Measurements from ENCODE around the gene DNAJC11.
"Not testable (repeated sequence)": the region's sequence is repeated elsewhere in the genome, so short reads cannot be mapped to it uniquely, and the experiment has no call there.

The DNAJC11 gene

GRCh38 chr1:6683434-6683833 lies 18.2 kb downstream of the DNAJC11 start:
- DNase-seq (no peak), ATAC-seq (peak; percentile 59)
- Mint-ChIP-seq H3K4me1 (peaks cover 15% of the 10 kb centered on the region), H3K27me3 (no peaks in the 10 kb centered on the region), H3K36me3 (ENCODE audit: low read depth) (peaks cover 27% of the 10 kb centered on the region), H3K9me3 (no peaks in the 10 kb centered on the region), H3K27ac (no peak overlapping the region), H3K4me3 (no peak overlapping the region)

GRCh38 chr1:6675941-6676340 lies 25.7 kb downstream of the DNAJC11 start:
- Mint-ChIP-seq H3K27ac (no peak overlapping the region), H3K4me3 (no peak overlapping the region), H3K9me3 (no peaks in the 10 kb centered on the region), H3K4me1 (no peaks in the 10 kb centered on the region), H3K36me3 (ENCODE audit: low read depth) (peaks cover 59% of the 10 kb centered on the region), H3K27me3 (no peaks in the 10 kb centered on the region)
- no peak for DNase-seq
- no peak for ATAC-seq

GRCh38 chr1:6674771-6675170 lies 26.8 kb downstream of the DNAJC11 start:
- DNase-seq (no peak), ATAC-seq (no peak)
- no peaks in the 10 kb centered on the region for H3K9me3 Mint-ChIP-seq
- H3K4me1 Mint-ChIP-seq = no peaks in the 10 kb centered on the region
- H3K36me3 Mint-ChIP-seq (ENCODE audit: low read depth) = peaks cover 51% of the 10 kb centered on the region
- no peaks in the 10 kb centered on the region for H3K27me3 Mint-ChIP-seq
- H3K4me3 Mint-ChIP-seq = no peak overlapping the region
- H3K27ac Mint-ChIP-seq = no peak overlapping the region

- Mint-ChIP-seq H3K4me3 (no peak overlapping the region), H3K27me3 (no peaks in the 10 kb centered on the region), H3K4me1 (no peaks in the 10 kb centered on the region), H3K27ac (no peak overlapping the region), H3K36me3 (ENCODE audit: low read depth) (peaks cover 43% of the 10 kb centered on the region), H3K9me3 (no peaks in the 10 kb centered on the region)
- no peak for DNase-seq
- ATAC-seq = no peak
Observed at GRCh38 chr1:6673816-6674398, 27.7 kb downstream of the DNAJC11 start.

DNA sequence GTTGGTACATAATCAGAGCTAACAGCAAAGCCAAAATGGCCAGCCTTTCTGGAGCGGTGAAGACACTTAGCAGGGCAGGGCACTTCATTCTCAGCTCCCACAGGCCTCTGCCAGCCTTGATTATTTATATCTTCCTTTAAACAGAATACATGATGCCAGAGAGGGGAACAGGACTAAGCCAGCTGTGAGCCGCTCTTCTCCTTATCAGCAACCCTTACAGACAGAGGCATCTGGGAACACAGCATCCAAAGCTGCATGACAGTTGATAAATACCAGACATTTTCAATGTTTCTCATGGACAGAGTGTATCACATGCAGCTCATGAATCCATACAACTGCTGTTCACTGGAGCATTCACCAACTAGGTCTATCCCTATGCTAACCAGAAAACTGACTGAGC lies 29.1 kb downstream of the DNAJC11 start:
- ATAC-seq = no peak
- H3K27ac Mint-ChIP-seq = no peak overlapping the region
- H3K4me1 Mint-ChIP-seq = no peaks in the 10 kb centered on the region
- DNase-seq = no peak
- no peaks in the 10 kb centered on the region for H3K27me3 Mint-ChIP-seq
- H3K4me3 Mint-ChIP-seq = no peak overlapping the region
- H3K9me3 Mint-ChIP-seq = no peaks in the 10 kb centered on the region
- H3K36me3 Mint-ChIP-seq (ENCODE audit: low read depth) = peaks cover 38% of the 10 kb centered on the region

GRCh38 chr1:6668503-6668902 lies 33.1 kb downstream of the DNAJC11 start:
- H3K27me3 Mint-ChIP-seq = no peaks in the 10 kb centered on the region
- peaks cover 28% of the 10 kb centered on the region for H3K36me3 Mint-ChIP-seq (ENCODE audit: low read depth)
- no peak overlapping the region for H3K4me3 Mint-ChIP-seq
- no peak overlapping the region for H3K27ac Mint-ChIP-seq
- DNase-seq (no peak), ATAC-seq (no peak)
- no peaks in the 10 kb centered on the region for H3K4me1 Mint-ChIP-seq
- H3K9me3 Mint-ChIP-seq = no peaks in the 10 kb centered on the region

- DNase-seq (no peak), ATAC-seq (no peak)
- H3K27me3 Mint-ChIP-seq = no peaks in the 10 kb centered on the region
- H3K36me3 Mint-ChIP-seq (ENCODE audit: low read depth) = peaks cover 27% of the 10 kb centered on the region
- H3K9me3 Mint-ChIP-seq = no peaks in the 10 kb centered on the region
- no peaks in the 10 kb centered on the region for H3K4me1 Mint-ChIP-seq
- H3K4me3 Mint-ChIP-seq = no peak overlapping the region
- no peak overlapping the region for H3K27ac Mint-ChIP-seq
Observed at GRCh38 chr1:6667139-6667538, 34.5 kb downstream of the DNAJC11 start.

GRCh38 chr1:6666696-6667095 lies 34.9 kb downstream of the DNAJC11 start:
- H3K27ac Mint-ChIP-seq = no peak overlapping the region
- H3K4me3 Mint-ChIP-seq = no peak overlapping the region
- no peaks in the 10 kb centered on the region for H3K27me3 Mint-ChIP-seq
- H3K9me3 Mint-ChIP-seq = no peaks in the 10 kb centered on the region
- H3K4me1 Mint-ChIP-seq = no peaks in the 10 kb centered on the region
- peaks cover 26% of the 10 kb centered on the region for H3K36me3 Mint-ChIP-seq (ENCODE audit: low read depth)
- ATAC-seq = no peak
- DNase-seq = no peak

DNA sequence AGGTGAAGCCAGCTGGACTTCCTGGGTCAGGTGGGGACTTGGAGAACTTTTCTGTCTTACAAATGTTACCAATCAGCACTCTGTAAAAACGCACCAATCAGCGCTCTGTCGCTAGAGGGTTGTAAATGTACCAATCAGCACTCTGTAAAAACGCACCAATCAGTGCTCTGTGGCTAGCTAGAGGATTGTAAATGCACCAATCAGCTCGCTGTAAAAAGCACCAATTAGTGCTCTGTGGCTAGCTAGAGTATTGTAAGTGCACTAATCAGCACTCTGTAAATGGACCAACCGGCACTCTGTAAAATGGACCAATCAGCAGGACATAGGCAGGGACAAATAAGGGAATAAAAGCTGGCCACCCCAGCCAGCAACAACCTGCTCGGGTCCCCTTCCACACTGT lies 39.1 kb downstream of the DNAJC11 start:
- not testable (repeated sequence) for H3K27ac Mint-ChIP-seq, DNase-seq, H3K27me3 Mint-ChIP-seq, H3K4me3 Mint-ChIP-seq, H3K9me3 Mint-ChIP-seq, H3K4me1 Mint-ChIP-seq, ATAC-seq
- H3K36me3 Mint-ChIP-seq (ENCODE audit: low read depth) = peaks cover 33% of the 10 kb centered on the region

DNA sequence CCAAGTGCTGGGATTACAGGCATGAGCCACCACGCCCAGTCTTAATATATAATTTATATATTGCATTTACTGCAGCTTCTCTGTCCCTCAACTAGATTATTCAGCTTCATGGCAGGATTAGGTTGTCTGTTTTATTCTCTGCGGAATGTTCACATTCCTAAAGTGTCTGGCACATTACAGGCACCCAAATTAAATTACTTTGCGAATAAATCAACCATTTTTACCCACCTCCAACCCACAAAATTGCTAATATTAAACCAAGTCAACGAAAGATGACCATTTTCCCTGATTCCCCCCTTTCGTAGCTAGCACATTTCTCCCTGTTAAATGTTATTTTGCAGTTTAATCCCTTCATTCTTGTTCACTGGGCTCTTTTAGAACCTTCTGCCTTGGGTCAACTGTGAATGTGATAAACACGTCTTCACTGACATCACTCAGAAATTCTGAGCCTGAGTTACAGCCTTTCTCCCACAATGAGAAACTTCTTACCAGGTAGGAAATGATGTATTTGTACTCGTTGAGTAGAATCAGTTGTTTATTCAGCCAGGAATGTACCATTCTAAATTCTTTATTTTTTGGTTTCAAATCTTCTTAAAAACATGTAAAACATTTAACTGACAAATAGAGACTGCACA lies 41.1 kb downstream of the DNAJC11 start:
- H3K4me3 Mint-ChIP-seq = no peak overlapping the region
- no peak for DNase-seq
- no peaks in the 10 kb centered on the region for H3K27me3 Mint-ChIP-seq
- no peak for ATAC-seq
- H3K36me3 Mint-ChIP-seq (ENCODE audit: low read depth) = peaks cover 28% of the 10 kb centered on the region
- no peaks in the 10 kb centered on the region for H3K4me1 Mint-ChIP-seq
- no peak overlapping the region for H3K27ac Mint-ChIP-seq
- H3K9me3 Mint-ChIP-seq = no peaks in the 10 kb centered on the region

DNA sequence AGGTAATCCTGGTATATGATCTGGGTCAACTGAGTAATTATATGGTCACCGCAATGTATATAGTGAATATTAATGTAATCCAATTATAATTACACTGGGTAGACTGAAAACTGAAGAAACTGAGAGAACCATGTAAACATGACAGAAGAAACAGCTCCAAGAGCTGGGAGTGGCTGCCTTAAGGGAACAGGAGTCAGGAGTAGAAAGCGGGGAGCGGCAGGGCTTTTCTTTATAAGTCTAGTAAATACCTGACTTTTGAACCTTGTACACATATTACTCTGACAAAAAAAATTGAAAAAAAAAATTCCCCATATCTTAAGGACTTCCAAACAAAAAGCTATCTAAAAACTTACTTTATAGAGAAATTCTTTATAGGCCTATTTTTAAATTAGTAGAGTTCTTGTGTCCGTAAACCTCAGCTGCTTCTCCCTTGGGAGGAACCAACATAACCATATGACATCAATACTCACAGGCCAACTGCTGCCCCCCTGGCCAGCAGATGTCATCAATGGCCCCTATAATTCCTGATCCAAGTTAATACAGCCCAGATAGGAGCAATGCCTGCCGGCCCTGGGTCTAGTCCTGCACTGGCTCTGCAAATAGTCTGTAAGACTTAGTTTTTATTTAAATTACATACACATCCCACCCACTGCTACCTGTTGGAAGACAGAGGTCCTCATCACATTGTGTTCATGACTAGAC lies 43.1 kb downstream of the DNAJC11 start:
- no peak overlapping the region for H3K27ac Mint-ChIP-seq
- H3K4me1 Mint-ChIP-seq = no peaks in the 10 kb centered on the region
- ATAC-seq (no peak), DNase-seq (no peak)
- H3K9me3 Mint-ChIP-seq = no peaks in the 10 kb centered on the region
- H3K27me3 Mint-ChIP-seq = no peaks in the 10 kb centered on the region
- H3K4me3 Mint-ChIP-seq = no peak overlapping the region
- H3K36me3 Mint-ChIP-seq (ENCODE audit: low read depth) = peaks cover 27% of the 10 kb centered on the region

GRCh38 chr1:6657138-6657537 lies 44.5 kb downstream of the DNAJC11 start:
- H3K4me1 Mint-ChIP-seq = no peaks in the 10 kb centered on the region
- ATAC-seq (no peak), DNase-seq (no peak)
- H3K9me3 Mint-ChIP-seq = no peaks in the 10 kb centered on the region
- H3K4me3 Mint-ChIP-seq = no peak overlapping the region
- H3K36me3 Mint-ChIP-seq (ENCODE audit: low read depth) = peaks cover 25% of the 10 kb centered on the region
- no peaks in the 10 kb centered on the region for H3K27me3 Mint-ChIP-seq
- no peak overlapping the region for H3K27ac Mint-ChIP-seq

GRCh38 chr1:6653436-6654290 lies 48.0 kb downstream of the DNAJC11 start:
- no peaks in the 10 kb centered on the region for H3K4me1 Mint-ChIP-seq
- H3K9me3 Mint-ChIP-seq = no peaks in the 10 kb centered on the region
- ATAC-seq (no peak), DNase-seq (no peak)
- no peaks in the 10 kb centered on the region for H3K27me3 Mint-ChIP-seq
- no peak overlapping the region for H3K27ac Mint-ChIP-seq
- H3K36me3 Mint-ChIP-seq (ENCODE audit: low read depth) = peaks cover 20% of the 10 kb centered on the region
- H3K4me3 Mint-ChIP-seq = no peak overlapping the region

DNA sequence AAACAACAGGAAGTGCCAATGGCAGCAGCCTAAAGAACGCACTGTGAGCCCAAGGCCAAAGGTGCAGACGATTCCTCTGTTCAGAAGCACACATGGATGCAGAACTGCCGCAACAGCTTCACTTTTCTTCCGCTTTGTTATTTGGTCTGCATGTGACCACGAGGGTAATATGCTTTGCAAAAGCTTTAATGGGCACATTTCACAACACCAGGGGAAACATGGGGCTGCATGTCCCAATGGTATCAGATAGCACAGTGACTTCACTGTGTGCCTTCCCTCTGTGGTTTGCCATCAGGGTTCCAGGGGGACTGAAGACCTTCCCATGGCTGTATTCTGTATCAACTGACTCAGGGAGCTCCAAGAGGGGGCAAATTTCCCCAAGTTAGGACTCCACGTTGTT lies 48.6 kb downstream of the DNAJC11 start:
- ATAC-seq (no peak), DNase-seq (no peak)
- Mint-ChIP-seq H3K4me1 (no peaks in the 10 kb centered on the region), H3K27ac (no peak overlapping the region), H3K4me3 (no peak overlapping the region), H3K9me3 (no peaks in the 10 kb centered on the region), H3K27me3 (no peaks in the 10 kb centered on the region), H3K36me3 (ENCODE audit: low read depth) (peaks cover 16% of the 10 kb centered on the region)

- Mint-ChIP-seq H3K27ac (no peak overlapping the region), H3K4me1 (no peaks in the 10 kb centered on the region), H3K9me3 (no peaks in the 10 kb centered on the region), H3K36me3 (ENCODE audit: low read depth) (peaks cover 15% of the 10 kb centered on the region), H3K27me3 (no peaks in the 10 kb centered on the region), H3K4me3 (no peak overlapping the region)
- no peak for DNase-seq
- ATAC-seq = no peak
Observed at GRCh38 chr1:6651909-6652308, 49.7 kb downstream of the DNAJC11 start.
